ENCODE data around the gene USP13. TPM values are rescaled to one million over a fixed set of nuclear protein-coding genes. Genes with fewer than 3 reads are reported as not detected.

USP13 gene
- total and polyA plus RNA-seq, 2 of the 13 experiments (the other 11 are each of a cell fraction or from before 2014, with no cell fraction given): 15.9 to 36.7 TPM

GRCh38 chr3:179652447-179653095 is at the start of gene USP13 (continued):
- TF ChIP-seq MED1 (CRISPR knock-in tag; IDR thresholded peaks at IDR 0.05) (no peak; the same call in 1 of the 2 replicates), YEATS4 (CRISPR knock-in tag; IDR thresholded peaks at IDR 0.05; ENCODE audit: borderline replicate concordance) (peak; percentile 23), ZNF691 (CRISPR knock-in tag; IDR thresholded peaks at IDR 0.05; ENCODE audit: borderline replicate concordance, low read depth) (no peak), AKAP8 (CRISPR knock-in tag; IDR thresholded peaks at IDR 0.05) (no peak), MXI1 (IDR thresholded peaks at IDR 0.05; ENCODE audit: borderline replicate concordance, low read depth, low read length) (no peak), TFDP1 (CRISPR knock-in tag; IDR thresholded peaks at IDR 0.05; ENCODE audit: borderline replicate concordance) (peak; percentile 35; the same call in 1 of the 2 replicates), ASH2L (IDR thresholded peaks at IDR 0.05; ENCODE audit: insufficient read length, low read depth, low read length) (no peak), RBFOX2 (IDR thresholded peaks at IDR 0.05; ENCODE audit: low read depth, low read length) (no peak), ARID2 (CRISPR knock-in tag; IDR thresholded peaks at IDR 0.05; ENCODE audit: borderline replicate concordance) (no peak), MXD1 (CRISPR knock-in tag; IDR thresholded peaks at IDR 0.05) (no peak), SAFB2 (CRISPR knock-in tag; IDR thresholded peaks at IDR 0.05; ENCODE audit: borderline replicate concordance, low read depth) (no peak; the same call in 1 of the 2 replicates), MED8 (CRISPR knock-in tag; IDR thresholded peaks at IDR 0.05; ENCODE audit: insufficient replicate concordance) (no peak), ZSCAN21 (CRISPR knock-in tag; IDR thresholded peaks at IDR 0.05; ENCODE audit: borderline replicate concordance) (0 out of 2 replicates have a peak, but pooled peaks have one; percentile 7), GFI1 (CRISPR knock-in tag; IDR thresholded peaks at IDR 0.05; ENCODE audit: borderline replicate concordance) (no peak), ZNF550 (CRISPR knock-in tag; IDR thresholded peaks at IDR 0.05; ENCODE audit: borderline replicate concordance) (no peak), ZMYM4 (CRISPR knock-in tag; IDR thresholded peaks at IDR 0.05) (no peak), SP1 (IDR thresholded peaks at IDR 0.05) (no peak), SP1 (CRISPR knock-in tag; IDR thresholded peaks at IDR 0.05) (no peak), MTA3 (CRISPR knock-in tag; IDR thresholded peaks at IDR 0.05) (no peak), JDP2 (CRISPR knock-in tag; IDR thresholded peaks at IDR 0.05; ENCODE audit: borderline replicate concordance) (no peak)
- TF ChIP-seq, protein P1, sequence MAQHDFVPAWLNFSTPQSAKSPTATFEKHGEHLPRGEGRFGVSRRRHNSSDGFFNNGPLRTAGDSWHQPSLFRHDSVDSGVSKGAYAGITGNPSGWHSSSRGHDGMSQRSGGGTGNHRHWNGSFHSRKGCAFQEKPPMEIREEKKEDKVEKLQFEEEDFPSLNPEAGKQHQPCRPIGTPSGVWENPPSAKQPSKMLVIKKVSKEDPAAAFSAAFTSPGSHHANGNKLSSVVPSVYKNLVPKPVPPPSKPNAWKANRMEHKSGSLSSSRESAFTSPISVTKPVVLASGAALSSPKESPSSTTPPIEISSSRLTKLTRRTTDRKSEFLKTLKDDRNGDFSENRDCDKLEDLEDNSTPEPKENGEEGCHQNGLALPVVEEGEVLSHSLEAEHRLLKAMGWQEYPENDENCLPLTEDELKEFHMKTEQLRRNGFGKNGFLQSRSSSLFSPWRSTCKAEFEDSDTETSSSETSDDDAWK (CRISPR knock-in tag; IDR thresholded peaks at IDR 0.05): no peak
- TF ChIP-seq, protein P2, sequence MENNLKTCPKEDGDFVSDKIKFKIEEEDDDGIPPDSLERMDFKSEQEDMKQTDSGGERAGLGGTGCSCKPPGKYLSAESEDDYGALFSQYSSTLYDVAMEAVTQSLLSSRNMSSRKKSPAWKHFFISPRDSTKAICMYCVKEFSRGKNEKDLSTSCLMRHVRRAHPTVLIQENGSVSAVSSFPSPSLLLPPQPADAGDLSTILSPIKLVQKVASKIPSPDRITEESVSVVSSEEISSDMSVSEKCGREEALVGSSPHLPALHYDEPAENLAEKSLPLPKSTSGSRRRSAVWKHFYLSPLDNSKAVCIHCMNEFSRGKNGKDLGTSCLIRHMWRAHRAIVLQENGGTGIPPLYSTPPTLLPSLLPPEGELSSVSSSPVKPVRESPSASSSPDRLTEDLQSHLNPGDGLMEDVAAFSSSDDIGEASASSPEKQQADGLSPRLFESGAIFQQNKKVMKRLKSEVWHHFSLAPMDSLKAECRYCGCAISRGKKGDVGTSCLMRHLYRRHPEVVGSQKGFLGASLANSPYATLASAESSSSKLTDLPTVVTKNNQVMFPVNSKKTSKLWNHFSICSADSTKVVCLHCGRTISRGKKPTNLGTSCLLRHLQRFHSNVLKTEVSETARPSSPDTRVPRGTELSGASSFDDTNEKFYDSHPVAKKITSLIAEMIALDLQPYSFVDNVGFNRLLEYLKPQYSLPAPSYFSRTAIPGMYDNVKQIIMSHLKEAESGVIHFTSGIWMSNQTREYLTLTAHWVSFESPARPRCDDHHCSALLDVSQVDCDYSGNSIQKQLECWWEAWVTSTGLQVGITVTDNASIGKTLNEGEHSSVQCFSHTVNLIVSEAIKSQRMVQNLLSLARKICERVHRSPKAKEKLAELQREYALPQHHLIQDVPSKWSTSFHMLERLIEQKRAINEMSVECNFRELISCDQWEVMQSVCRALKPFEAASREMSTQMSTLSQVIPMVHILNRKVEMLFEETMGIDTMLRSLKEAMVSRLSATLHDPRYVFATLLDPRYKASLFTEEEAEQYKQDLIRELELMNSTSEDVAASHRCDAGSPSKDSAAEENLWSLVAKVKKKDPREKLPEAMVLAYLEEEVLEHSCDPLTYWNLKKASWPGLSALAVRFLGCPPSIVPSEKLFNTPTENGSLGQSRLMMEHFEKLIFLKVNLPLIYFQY (CRISPR knock-in tag; IDR thresholded peaks at IDR 0.05; ENCODE audit: borderline replicate concordance): no peak

All from HepG2 (cell line).